ENCODE results near the gene PTGFRN. TPM values are rescaled to one million over a fixed set of nuclear protein-coding genes. Genes with fewer than 3 reads are reported as not detected.

The PTGFRN gene
- total and polyA plus RNA-seq, 4 donors, result 5.4 to 12.6 (median 7.2) TPM

- no peak overlapping the region for H3K27ac ChIP-seq (ENCODE audit: low read depth in 1 of 2, low read length in 2 of 2)
Observed at GRCh38 chr1:117009132-117009531, 99.4 kb downstream of the PTGFRN start.

GRCh38 chr1:117010310-117010969 is 100.7 kb downstream of the PTGFRN start:
- Histone ChIP-seq H3K27ac (ENCODE audit: low read depth in 1 of 2, low read length in 2 of 2) (no peak overlapping the region), H3K4me3 (ENCODE audit: low read depth in 1 of 3, low read length in 3 of 3) (no peak overlapping the region), H3K27me3 (ENCODE audit: control insufficient read depth in 4 of 4, insufficient read depth in 4 of 4, low read length in 3 of 4) (no peaks in the 10 kb centered on the region), H3K4me1 (ENCODE audit: control insufficient read depth in 4 of 4, insufficient read depth in 4 of 4, low read length in 3 of 4) (peaks cover 0 to 4% (median 0%) of the 10 kb centered on the region in 4 donors), H3K9me3 (ENCODE audit: control insufficient read depth in 4 of 4, low read length in 3 of 4) (no peaks in the 10 kb centered on the region), H3K9ac (ENCODE audit: low read depth in 1 of 2, low read length in 2 of 2) (no peak overlapping the region), H3K36me3 (ENCODE audit: control insufficient read depth in 4 of 4, insufficient read depth in 3 of 4, low read depth in 1 of 4, low read length in 3 of 4) (no peaks in the 10 kb centered on the region)
- no peak for TF ChIP-seq NR2F2 (IDR thresholded peaks at IDR 0.05)
- TF ChIP-seq FOXA1 (IDR thresholded peaks at IDR 0.05), result no peak
- no peak for TF ChIP-seq TAF1 (conservative IDR thresholded peaks at IDR 0.05)
- TF ChIP-seq CTCF (IDR thresholded peaks at IDR 0.05; ENCODE audit: low read depth, low read length, missing input control), result no peak
- no peak for TF ChIP-seq MAX (IDR thresholded peaks at IDR 0.05)
- TF ChIP-seq FOXA2 (IDR thresholded peaks at IDR 0.05), result no peak
- no peak for TF ChIP-seq HNF4G (IDR thresholded peaks at IDR 0.05)
- no peak for TF ChIP-seq ATF3 (IDR thresholded peaks at IDR 0.05)
- no peak for TF ChIP-seq JUND (IDR thresholded peaks at IDR 0.05)
- no peak for TF ChIP-seq HNF4A (conservative IDR thresholded peaks at IDR 0.05)
- TF ChIP-seq SP1 (IDR thresholded peaks at IDR 0.05), result no peak
- no peak for TF ChIP-seq EGR1 (IDR thresholded peaks at IDR 0.05; ENCODE audit: low read depth in 2 of 2)
- TF ChIP-seq REST (IDR thresholded peaks at IDR 0.05), result no peak
- no peak for DNase-seq (ENCODE audit: low spot score)
- 97% methylated on average over 3 of the region's 3 CpGs for WGBS

More at GRCh38 chr1:117009132-117009531, 99.4 kb downstream of the PTGFRN start:
- no peaks in the 10 kb centered on the region for H3K36me3 ChIP-seq (ENCODE audit: control insufficient read depth in 4 of 4, insufficient read depth in 3 of 4, low read depth in 1 of 4, low read length in 3 of 4)
- no peaks in the 10 kb centered on the region for H3K9me3 ChIP-seq (ENCODE audit: control insufficient read depth in 4 of 4, low read length in 3 of 4)
- TF ChIP-seq RAD21 (IDR thresholded peaks at IDR 0.05), result no peak
- no peak for DNase-seq (ENCODE audit: low spot score)
- H3K4me3 ChIP-seq (ENCODE audit: low read depth in 1 of 3, low read length in 3 of 3), result no peak overlapping the region
- peaks cover 0 to 4% (median 0%) of the 10 kb centered on the region in 4 donors for H3K4me1 ChIP-seq (ENCODE audit: control insufficient read depth in 4 of 4, insufficient read depth in 4 of 4, low read length in 3 of 4)
- 76% methylated on average over 3 of the region's 3 CpGs for WGBS
- no peaks in the 10 kb centered on the region for H3K27me3 ChIP-seq (ENCODE audit: control insufficient read depth in 4 of 4, insufficient read depth in 4 of 4, low read length in 3 of 4)
- H3K9ac ChIP-seq (ENCODE audit: low read depth in 1 of 2, low read length in 2 of 2), result no peak overlapping the region
